ENCODE data around the gene UBE2E2.

Gene UBE2E2

DNA sequence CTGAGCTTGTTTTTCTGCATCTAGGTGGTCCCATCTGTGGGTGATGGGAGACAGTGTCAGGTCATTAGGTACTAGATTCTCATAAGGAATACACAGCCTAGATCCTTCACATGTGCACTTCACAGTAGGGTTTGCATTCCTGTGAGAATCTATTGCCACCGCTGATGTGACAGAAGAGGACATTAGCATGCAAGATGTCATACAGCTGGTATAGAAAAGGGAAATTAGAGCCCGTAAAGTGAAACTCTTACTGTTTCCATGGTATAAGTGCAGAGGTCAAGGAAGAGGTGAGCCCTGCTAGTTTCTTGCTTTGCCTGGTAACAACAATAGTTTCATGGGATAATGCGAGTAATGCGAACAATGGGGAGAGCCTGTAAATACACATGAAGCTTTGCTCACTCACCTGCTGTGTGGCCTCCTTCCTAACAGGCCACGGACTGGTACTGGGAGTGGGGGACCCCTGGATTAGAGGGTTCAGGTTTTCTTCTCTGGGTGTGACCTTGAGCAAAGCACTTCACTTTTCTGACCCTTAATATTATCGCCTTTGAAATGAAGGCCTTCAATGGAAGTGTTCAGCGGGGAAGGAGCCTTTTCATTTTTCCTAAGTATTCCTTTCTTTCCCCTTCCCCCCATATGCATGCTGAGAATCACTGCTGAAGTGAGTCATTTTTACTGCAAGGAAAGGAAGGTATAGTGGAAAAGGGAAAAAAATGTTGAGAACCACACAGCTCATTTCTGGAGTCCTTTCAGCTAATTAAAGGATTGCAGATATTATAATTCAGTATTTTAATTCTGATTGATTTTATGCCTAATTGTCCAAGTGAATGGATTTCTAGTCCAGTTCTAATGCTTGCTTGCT is 286.4 kb downstream of the UBE2E2 start:
- DNase-seq, result no peak

GRCh38 chr3:23490459-23490858 is 287.3 kb downstream of the UBE2E2 start:
- DNase-seq, result no peak

DNA sequence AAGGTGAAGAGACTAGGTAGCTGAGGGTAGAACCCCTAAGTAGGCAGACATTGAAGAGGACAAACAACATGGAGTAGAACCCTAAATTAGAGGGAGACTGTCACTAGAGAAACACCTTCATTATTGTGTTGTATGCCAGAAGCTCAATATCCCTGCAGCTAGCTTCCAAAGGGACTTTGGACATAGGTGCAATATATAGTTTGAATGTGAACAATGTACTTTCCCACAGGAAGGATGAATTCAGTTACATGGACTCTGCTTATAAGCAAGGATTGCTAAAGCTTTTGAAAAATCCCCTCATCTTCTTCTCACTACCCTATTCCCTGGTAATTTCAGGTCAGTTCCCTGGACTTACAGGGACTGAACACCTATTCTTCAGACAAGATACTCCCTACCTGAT is 288.9 kb downstream of the UBE2E2 start:
- DNase-seq, result no peak

- DNase-seq, result no peak
These were observed 290.8 kb downstream of the UBE2E2 start for GRCh38 chr3:23493889-23494288.

- DNase-seq, result no peak
These were observed 291.8 kb downstream of the UBE2E2 start for GRCh38 chr3:23494967-23495366.

DNA sequence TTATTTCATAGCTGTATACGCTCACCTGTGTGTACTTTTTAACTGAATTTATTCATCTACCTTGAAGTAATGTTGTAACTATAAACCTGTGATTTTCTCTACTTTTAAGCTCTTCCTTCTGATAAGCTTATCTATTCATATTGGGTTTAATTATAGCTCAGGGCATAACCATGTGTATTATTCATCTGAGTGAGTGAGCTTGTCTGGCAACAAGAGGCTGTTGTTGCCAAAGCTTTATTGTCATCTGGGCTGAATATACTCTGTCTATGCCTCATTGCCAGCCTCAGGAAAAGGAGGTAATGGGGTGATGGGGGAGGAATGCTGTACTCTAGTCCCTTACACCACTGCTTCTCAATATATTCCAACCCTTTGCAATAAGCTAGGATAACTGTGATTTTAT is 292.4 kb downstream of the UBE2E2 start:
- peak; percentile 36 for DNase-seq

- DNase-seq, result no peak
These were observed 293.0 kb downstream of the UBE2E2 start for GRCh38 chr3:23496165-23496564.

GRCh38 chr3:23497156-23497555 is 294.0 kb downstream of the UBE2E2 start:
- DNase-seq, result no peak

- no peak for DNase-seq
These were observed 298.2 kb downstream of the UBE2E2 start for GRCh38 chr3:23501201-23501802.

DNA sequence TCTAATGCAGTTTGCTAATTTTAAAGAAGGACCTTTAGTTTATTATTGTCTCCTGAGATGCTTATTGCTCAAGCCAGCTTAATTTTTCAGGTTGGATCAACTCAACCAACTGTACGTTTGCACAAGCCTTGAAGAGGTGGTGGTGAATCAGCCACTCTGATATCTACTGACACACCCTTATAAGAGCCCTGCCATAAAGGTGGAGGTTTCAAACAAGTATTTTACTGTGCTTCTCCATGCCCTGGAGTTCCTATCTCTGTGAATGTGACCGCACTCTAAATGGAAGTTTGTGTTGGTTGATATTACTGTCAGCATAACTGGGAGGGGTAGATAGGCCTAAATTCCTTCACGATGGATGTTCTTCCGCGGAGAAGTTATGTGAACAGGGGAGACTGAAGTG is 305.3 kb downstream of the UBE2E2 start:
- DNase-seq, result no peak

- DNase-seq, result no peak
These were observed 315.3 kb downstream of the UBE2E2 start for GRCh38 chr3:23518441-23518840.

- DNase-seq, result no peak
These were observed 316.4 kb downstream of the UBE2E2 start for GRCh38 chr3:23519314-23520208.

GRCh38 chr3:23527326-23527725 is 324.2 kb downstream of the UBE2E2 start:
- no peak for DNase-seq

DNA sequence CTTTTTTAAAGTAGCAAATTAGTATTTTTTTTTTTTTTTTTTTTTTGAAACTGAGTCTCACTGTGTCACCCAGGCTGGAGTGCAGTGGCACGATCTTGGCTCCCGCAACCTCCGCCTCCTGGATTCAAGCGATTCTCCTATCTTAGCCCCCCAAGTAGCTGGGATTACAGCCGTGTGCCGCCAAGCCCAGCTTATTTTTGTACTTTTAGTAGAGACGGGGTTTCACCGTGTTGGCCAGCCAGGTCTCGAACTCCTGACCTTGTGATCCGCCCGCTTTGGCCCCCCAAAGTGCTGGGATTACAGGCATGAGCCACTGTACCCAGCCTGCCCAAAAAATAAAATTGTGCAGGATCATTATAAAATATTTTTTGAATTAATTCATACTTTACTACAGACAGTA is 330.5 kb downstream of the UBE2E2 start:
- no peak for DNase-seq

- DNase-seq, result no peak
These were observed 330.9 kb downstream of the UBE2E2 start for GRCh38 chr3:23533996-23534395.

GRCh38 chr3:23537101-23537551 is 334.0 kb downstream of the UBE2E2 start:
- DNase-seq, result peak; percentile 22

- no peak for DNase-seq
These were observed 336.1 kb downstream of the UBE2E2 start for GRCh38 chr3:23539185-23539584.

GRCh38 chr3:23540600-23540999 is 337.5 kb downstream of the UBE2E2 start:
- DNase-seq, result no peak

DNA sequence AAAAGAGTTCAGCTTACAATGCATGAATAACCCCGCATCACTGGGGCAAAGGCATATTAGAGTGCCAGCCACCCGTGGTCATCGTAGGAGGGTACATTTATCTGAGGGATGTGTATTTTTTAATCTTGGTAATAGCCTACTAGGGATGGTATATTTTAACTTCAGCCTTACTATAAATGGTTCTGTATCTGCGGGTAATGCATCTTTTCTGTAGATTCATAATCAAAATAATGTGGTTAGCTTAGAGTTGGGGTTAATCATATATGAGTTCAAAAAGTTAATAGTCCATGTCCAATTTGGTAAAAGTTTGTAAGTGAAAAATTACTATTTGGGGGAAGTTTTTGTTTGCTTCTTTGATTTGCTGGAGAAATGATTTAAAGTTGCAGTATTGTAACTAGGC is 339.0 kb downstream of the UBE2E2 start:
- no peak for DNase-seq

GRCh38 chr3:23546181-23546580 is 343.1 kb downstream of the UBE2E2 start:
- DNase-seq, result no peak

- no peak for DNase-seq
These were observed 345.0 kb downstream of the UBE2E2 start for GRCh38 chr3:23547905-23548650.

DNA sequence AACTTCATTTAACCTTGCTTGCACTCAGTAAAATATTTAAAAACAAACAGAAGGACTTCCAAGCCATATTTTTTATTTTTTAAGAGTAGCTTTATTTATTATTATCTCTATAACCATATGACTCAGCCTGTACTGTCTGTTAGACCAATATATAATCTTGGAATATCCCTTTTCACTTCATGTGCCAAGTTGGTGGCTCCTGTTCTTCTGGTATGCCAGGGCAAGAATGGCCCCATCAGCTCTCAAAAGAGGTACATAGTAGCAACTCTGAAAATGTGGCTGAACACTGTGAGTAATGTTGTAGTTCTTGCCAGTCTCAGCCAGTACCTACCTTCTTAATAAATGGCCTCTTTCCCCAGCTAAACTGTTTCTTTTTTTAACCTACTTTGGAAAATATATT is 345.6 kb downstream of the UBE2E2 start:
- DNase-seq, result no peak
